Neural progenitor cell (in vitro differentiated cells): ENCODE results near the gene CNPY1. TPM values are rescaled to one million over a fixed set of nuclear protein-coding genes. Genes with fewer than 3 reads are reported as not detected.

Experiments
- DNase-seq: peaks from one replicate; pipeline ENCODE4 v3.0.0-alpha.2; 2016; ENCODE audit warnings: low spot score
- H2AFZ ChIP-seq: fragments of 200-600 bp; sonication (generic); replicated peaks from 2 replicates; pipeline ENCODE4 v1.6.1; 2016; ENCODE audit warnings: antibody characterized with exemption
- H3F3A ChIP-seq: fragments of 200-600 bp; sonication (generic); 2 replicates; pipeline ENCODE4 v1.6.1; 2016; ENCODE audit warnings: antibody characterized with exemption, low read depth
- H3K27ac ChIP-seq: fragments of 200-600 bp; sonication (generic); 2 replicates; pipeline ENCODE4 v1.5.1; 2016; ENCODE audit warnings: mild to moderate bottlenecking
- H3K27me3 ChIP-seq: fragments of 200-600 bp; sonication (generic); 2 replicates; pipeline ENCODE4 v1.6.1; 2016; ENCODE audit warnings: mild to moderate bottlenecking, moderate library complexity
- H3K36me3 ChIP-seq: fragments of 200-600 bp; sonication (generic); 2 replicates; pipeline ENCODE4 v1.5.1; 2016
- H3K4me1 ChIP-seq: fragments of 200-600 bp; sonication (generic); 2 replicates; pipeline ENCODE4 v1.6.1; 2016; ENCODE audit warnings: mixed run types
- H3K4me2 ChIP-seq: fragments of 200-600 bp; sonication (generic); 2 replicates; pipeline ENCODE4 v1.6.1; 2016
- H3K4me3 ChIP-seq: fragments of 200-600 bp; sonication (generic); 2 replicates; pipeline ENCODE4 v1.5.1; 2016
- H3K79me2 ChIP-seq: fragments of 200-600 bp; sonication (generic); 2 replicates; pipeline ENCODE4 v1.6.1; 2016; ENCODE audit warnings: low read depth
- H3K9ac ChIP-seq: fragments of 200-600 bp; sonication (generic); 2 replicates; pipeline ENCODE4 v1.6.1; 2016
- H3K9me3 ChIP-seq: fragments of 200-600 bp; sonication (generic); 2 replicates; pipeline ENCODE4 v1.5.1; 2016; ENCODE audit warnings: low read depth
- H4K20me1 ChIP-seq: fragments of 200-600 bp; sonication (generic); 2 replicates; pipeline ENCODE4 v1.6.1; 2016; ENCODE audit warnings: low read depth
- H3K27ac Mint-ChIP-seq: 3 replicates; pipeline ENCODE4 v1.8.0; 2021; ENCODE audit warnings: mixed read lengths
- H3K27me3 Mint-ChIP-seq: 2 replicates; pipeline ENCODE4 v1.8.0; 2022; ENCODE audit warnings: low read depth, mild to moderate bottlenecking, inconsistent platforms, moderate library complexity, mixed read lengths; ENCODE audit not compliant: insufficient read depth
- H3K36me3 Mint-ChIP-seq: 3 replicates; pipeline ENCODE4 v1.8.0; 2021; ENCODE audit warnings: mixed read lengths
- H3K4me1 Mint-ChIP-seq: 3 replicates; pipeline ENCODE4 v1.8.0; 2021; ENCODE audit warnings: mixed read lengths
- H3K4me3 Mint-ChIP-seq: 3 replicates; pipeline ENCODE4 v1.8.0; 2021; ENCODE audit warnings: mild to moderate bottlenecking, moderate library complexity, mixed read lengths
- H3K9me3 Mint-ChIP-seq: 3 replicates; pipeline ENCODE4 v1.8.0; 2020; ENCODE audit warnings: mixed read lengths
- EZH2 ChIP-seq: fragments of 200-600 bp; sonication (generic); IDR thresholded peaks from 2 replicates; pipeline ENCODE4 v1.6.1; 2017; ENCODE audit warnings: antibody characterized with exemption, mild to moderate bottlenecking, moderate library complexity
- EZH2phosphoT487 ChIP-seq: fragments of 200-600 bp; sonication (generic); IDR thresholded peaks from 2 replicates; pipeline ENCODE4 v1.6.1; 2017; ENCODE audit warnings: antibody characterized with exemption
- total RNA-seq: library from RNA; depleted of rRNA; stranded (reverse); fragments of >200 nt; gene quantifications from 2 replicates; pipeline ENCODE4 v1.2.3, GENCODE V29; 2015; ENCODE audit warnings: low replicate concordance
- TF ChIP-seq, protein P1 (sequence below): fragments of 200-600 bp; sonication (generic); IDR thresholded peaks from 2 replicates; pipeline ENCODE4 v1.5.1; 2017; ENCODE audit warnings: antibody characterized with exemption, mild to moderate bottlenecking

Gene CNPY1
- total RNA-seq, 1 donor from 2014 or later: not detected

- Mint-ChIP-seq H3K27ac (no peak overlapping the region), H3K36me3 (no peaks in the 10 kb centered on the region), H3K27me3 (peaks cover 4% of the 10 kb centered on the region), H3K4me3 (no peak overlapping the region), H3K4me1 (peaks cover 13% of the 10 kb centered on the region), H3K9me3 (no peaks in the 10 kb centered on the region)
- Histone ChIP-seq H3K4me3 (no peak overlapping the region), H3K27ac (no peak overlapping the region), H3K9ac (no peak overlapping the region), H3K9me3 (no peaks in the 10 kb centered on the region), H4K20me1 (no peaks in the 10 kb centered on the region), H3K27me3 (no peaks in the 10 kb centered on the region), H3K36me3 (no peaks in the 10 kb centered on the region), H3K79me2 (no peaks in the 10 kb centered on the region), H3K4me1 (no peaks in the 10 kb centered on the region), H2AFZ (no peak overlapping the region), H3K4me2 (no peak overlapping the region), H3F3A (no peaks in the 10 kb centered on the region)
- DNase-seq: no peak
- TF ChIP-seq EZH2 (no peak), EZH2phosphoT487 (no peak)
- TF ChIP-seq, protein P1, sequence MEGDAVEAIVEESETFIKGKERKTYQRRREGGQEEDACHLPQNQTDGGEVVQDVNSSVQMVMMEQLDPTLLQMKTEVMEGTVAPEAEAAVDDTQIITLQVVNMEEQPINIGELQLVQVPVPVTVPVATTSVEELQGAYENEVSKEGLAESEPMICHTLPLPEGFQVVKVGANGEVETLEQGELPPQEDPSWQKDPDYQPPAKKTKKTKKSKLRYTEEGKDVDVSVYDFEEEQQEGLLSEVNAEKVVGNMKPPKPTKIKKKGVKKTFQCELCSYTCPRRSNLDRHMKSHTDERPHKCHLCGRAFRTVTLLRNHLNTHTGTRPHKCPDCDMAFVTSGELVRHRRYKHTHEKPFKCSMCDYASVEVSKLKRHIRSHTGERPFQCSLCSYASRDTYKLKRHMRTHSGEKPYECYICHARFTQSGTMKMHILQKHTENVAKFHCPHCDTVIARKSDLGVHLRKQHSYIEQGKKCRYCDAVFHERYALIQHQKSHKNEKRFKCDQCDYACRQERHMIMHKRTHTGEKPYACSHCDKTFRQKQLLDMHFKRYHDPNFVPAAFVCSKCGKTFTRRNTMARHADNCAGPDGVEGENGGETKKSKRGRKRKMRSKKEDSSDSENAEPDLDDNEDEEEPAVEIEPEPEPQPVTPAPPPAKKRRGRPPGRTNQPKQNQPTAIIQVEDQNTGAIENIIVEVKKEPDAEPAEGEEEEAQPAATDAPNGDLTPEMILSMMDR: no peak
Observed at GRCh38 chr7:155570991-155571390, 24.6 kb upstream of the CNPY1 start.

DNA sequence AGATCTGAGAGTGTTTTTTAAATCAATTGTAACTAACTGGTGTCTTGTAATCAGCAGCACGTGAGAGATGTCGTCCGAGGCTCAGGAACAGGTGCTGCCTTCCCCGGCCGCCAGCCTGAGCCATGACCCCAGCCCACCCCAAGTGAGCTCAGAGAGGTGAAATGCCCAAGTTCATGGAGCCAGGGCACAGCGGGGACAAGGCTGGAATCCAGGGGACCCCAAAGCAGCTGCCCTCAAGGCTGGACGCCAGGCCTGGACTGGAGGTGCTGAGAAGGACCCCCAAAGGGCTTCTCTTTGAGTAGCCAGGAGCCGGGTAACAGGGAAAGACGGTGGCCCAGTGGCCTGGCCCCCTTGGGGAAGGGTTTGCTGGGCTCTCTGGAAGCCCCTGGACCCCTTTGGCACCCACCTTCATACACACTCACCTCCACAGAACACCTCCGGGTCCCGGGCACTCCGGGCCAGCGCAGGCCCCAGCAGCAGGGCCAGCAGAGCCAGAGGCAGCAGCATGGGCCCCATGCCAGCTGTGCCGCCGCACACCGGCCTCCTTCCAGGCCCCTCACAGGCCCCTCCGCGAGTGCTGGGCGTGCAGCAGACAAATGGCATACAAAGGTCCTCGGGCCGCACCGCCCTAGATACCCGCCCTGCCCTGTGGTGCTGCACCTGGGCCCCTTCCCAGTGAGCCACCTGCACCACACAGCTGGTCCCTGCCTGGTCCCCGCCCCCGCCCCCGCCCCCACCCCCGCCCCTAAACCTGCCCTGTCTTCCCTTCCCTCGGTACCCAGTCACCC, 24.0 kb upstream of the CNPY1 start:
- no peak for DNase-seq
- Mint-ChIP-seq H3K36me3 (no peaks in the 10 kb centered on the region), H3K4me3 (peak overlapping the region; percentile 51), H3K4me1 (peaks cover 13% of the 10 kb centered on the region), H3K27me3 (peaks cover 4% of the 10 kb centered on the region), H3K9me3 (no peaks in the 10 kb centered on the region), H3K27ac (no peak overlapping the region)
- Histone ChIP-seq H3K4me2 (no peak overlapping the region), H3K79me2 (no peaks in the 10 kb centered on the region), H4K20me1 (no peaks in the 10 kb centered on the region), H3K27ac (no peak overlapping the region), H3F3A (no peaks in the 10 kb centered on the region), H3K36me3 (no peaks in the 10 kb centered on the region), H3K4me3 (no peak overlapping the region), H3K27me3 (no peaks in the 10 kb centered on the region), H2AFZ (no peak overlapping the region), H3K9me3 (no peaks in the 10 kb centered on the region), H3K4me1 (no peaks in the 10 kb centered on the region), H3K9ac (no peak overlapping the region)
- TF ChIP-seq EZH2: no peak
- TF ChIP-seq, protein P1: no peak
- no peak for TF ChIP-seq EZH2phosphoT487

GRCh38 chr7:155569681-155570080, 23.3 kb upstream of the CNPY1 start:
- no peaks in the 10 kb centered on the region for H3K9me3 Mint-ChIP-seq
- DNase-seq: no peak
- H3K4me1 Mint-ChIP-seq: peaks cover 13% of the 10 kb centered on the region
- Histone ChIP-seq H3F3A (no peaks in the 10 kb centered on the region), H3K27ac (no peak overlapping the region), H3K36me3 (no peaks in the 10 kb centered on the region), H3K4me1 (no peaks in the 10 kb centered on the region), H2AFZ (no peak overlapping the region), H3K9me3 (no peaks in the 10 kb centered on the region), H4K20me1 (no peaks in the 10 kb centered on the region), H3K9ac (no peak overlapping the region), H3K4me3 (no peak overlapping the region), H3K79me2 (no peaks in the 10 kb centered on the region), H3K4me2 (no peak overlapping the region), H3K27me3 (no peaks in the 10 kb centered on the region)
- TF ChIP-seq, protein P1: no peak
- TF ChIP-seq EZH2phosphoT487: no peak
- TF ChIP-seq EZH2: no peak
- peak overlapping the region; percentile 51 for H3K4me3 Mint-ChIP-seq
- no peaks in the 10 kb centered on the region for H3K36me3 Mint-ChIP-seq
- no peak overlapping the region for H3K27ac Mint-ChIP-seq
- H3K27me3 Mint-ChIP-seq: peaks cover 4% of the 10 kb centered on the region
